GM12865 (cell line): ENCODE measurements around the gene FAM240B.

Source experiments
- DNase-seq: peaks from one replicate; pipeline ENCODE4 v3.0.0; 2010; ENCODE audit warnings: low read depth
- H3K4me3 ChIP-seq: 2 replicates; pipeline ENCODE4 v1.5.1; 2011; ENCODE audit warnings: mild to moderate bottlenecking, low read depth, low read length, control low read depth
- CTCF ChIP-seq: IDR thresholded peaks from 2 replicates; pipeline ENCODE4 v1.5.1; 2011; ENCODE audit warnings: low read length, control low read depth, low read depth, inconsistent platforms; ENCODE audit not compliant: insufficient read depth; ENCODE audit errors: missing control alignments

Gene FAM240B

DNA sequence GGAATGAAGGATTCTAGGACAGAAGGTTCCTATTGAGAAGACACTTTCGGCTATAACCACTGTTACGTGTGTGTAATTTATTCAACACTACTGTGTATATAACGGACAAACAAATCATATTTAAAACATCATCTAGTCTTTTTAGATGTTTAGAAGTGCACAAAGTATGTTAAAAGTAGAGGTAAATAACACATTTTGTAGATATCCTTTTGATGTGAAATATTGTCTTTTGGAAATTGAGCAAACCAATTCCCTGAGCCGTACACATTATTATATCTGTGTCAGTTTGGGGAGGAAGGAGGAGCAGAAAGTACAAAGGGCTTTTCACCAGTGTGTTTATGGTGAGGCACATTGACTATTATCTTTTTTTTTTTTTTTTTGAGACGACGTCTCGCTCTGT lies 60.4 kb downstream of the FAM240B start:
- H3K4me3 ChIP-seq, result no peak overlapping the region
- no peak for DNase-seq
- TF ChIP-seq CTCF, result no peak

DNA sequence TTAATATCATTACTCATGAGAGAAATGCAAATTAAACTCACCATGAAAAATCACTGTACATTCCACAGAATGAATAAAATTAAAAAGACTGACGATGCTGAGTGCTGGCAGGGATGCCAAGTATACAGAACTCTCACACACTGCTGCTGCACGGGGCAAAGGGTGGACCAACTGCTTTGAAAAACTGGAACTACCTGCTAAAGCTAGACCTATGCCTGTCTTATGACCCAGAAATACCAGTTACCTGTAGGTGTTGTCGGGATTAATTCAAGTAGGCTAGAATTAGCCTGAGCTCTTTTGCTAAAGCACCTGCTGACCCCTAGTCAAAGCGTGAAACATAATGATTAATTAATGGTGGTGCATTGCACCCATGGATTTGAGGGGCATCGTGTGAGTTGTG lies 63.0 kb downstream of the FAM240B start:
- no peak for DNase-seq
- no peak overlapping the region for H3K4me3 ChIP-seq
- no peak for TF ChIP-seq CTCF

GRCh38 chr9:38652486-38652885 lies 67.4 kb downstream of the FAM240B start:
- no peak for DNase-seq
- H3K4me3 ChIP-seq, result no peak overlapping the region
- TF ChIP-seq CTCF, result no peak

DNA sequence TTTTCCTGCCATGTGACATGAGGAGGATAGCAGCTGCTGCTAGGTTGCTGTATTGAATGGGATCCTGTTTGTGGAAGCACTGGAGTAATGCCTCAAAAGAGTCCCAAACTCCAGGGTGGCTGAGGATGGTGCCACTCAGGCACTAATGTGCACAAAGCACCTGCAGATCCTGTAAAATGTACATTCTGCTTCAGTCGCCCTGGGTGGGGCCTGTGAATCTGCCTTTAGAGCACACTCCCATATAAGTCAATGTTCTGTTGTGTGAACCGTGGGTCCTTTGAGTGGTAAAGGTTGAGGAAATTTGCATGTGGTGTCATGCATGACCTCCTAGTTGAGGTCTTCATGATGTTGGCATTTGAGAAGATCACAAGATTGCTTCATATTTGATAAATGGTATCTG lies 67.9 kb downstream of the FAM240B start:
- no peak overlapping the region for H3K4me3 ChIP-seq
- DNase-seq, result peak; percentile 34
- TF ChIP-seq CTCF, result no peak

- no peak for TF ChIP-seq CTCF
- peak; percentile 27 for DNase-seq
- no peak overlapping the region for H3K4me3 ChIP-seq
Observed at GRCh38 chr9:38651400-38652042, 68.4 kb downstream of the FAM240B start.

- no peak for TF ChIP-seq CTCF
- no peak for DNase-seq
- H3K4me3 ChIP-seq, result no peak overlapping the region
Observed at GRCh38 chr9:38650564-38650963, 69.4 kb downstream of the FAM240B start.

DNA sequence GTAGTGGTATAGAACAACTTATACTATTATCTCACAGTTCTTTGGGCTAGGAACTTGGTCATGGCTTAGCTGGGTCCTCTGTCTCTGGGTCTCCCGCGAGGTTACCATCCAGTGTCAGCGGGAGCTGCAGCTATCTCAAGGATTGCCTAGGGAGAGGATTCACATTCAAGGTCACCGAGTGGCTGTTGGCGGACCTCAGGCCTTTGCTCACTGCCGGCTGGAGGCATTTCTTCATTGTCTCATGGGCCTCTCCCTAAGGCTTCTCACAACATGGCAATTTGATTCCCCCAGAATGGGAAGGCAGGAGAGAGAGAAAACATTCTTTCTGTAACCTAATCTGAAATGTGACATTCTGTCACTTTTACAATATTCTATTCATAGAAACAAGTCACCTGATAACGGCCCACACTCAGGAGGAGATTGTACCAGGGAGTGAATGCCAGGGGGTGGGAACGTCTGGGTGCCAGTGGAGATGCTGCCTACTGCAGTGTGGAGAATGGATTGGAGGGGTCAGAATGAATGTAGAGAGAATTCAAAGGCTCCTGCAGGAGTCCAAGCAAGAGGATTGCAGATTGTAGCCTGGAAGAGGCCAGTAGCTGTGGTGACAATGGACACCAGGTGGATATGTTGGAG lies 70.1 kb downstream of the FAM240B start:
- no peak for DNase-seq
- no peak for TF ChIP-seq CTCF
- H3K4me3 ChIP-seq, result no peak overlapping the region
